ENCODE results near the gene DGKQ. TPM values are rescaled to one million over a fixed set of nuclear protein-coding genes. Genes with fewer than 3 reads are reported as not detected.
A peak's percentile ranks its signal among the peaks of the same experiment; 100 is the strongest.

The DGKQ gene
- total and polyA plus RNA-seq, 2 donors (not counting 3 experiments of a cell fraction or from before 2014, with no cell fraction given): 15.8 to 20.2 TPM

- Histone ChIP-seq H2AFZ (ENCODE audit: low read depth, low read length) (no peak overlapping the region), H3K79me2 (ENCODE audit: control insufficient read depth, insufficient read depth, low read length) (peaks cover 3% of the 10 kb centered on the region), H3K27me3 (ENCODE audit: control insufficient read depth in 2 of 2, insufficient read depth in 2 of 2, low read length in 2 of 2) (peaks cover 13 to 16% of the 10 kb centered on the region in 2 experiments), H3K9me1 (replicated peaks; ENCODE audit: control insufficient read depth, extremely low read depth, insufficient read depth, low read length) (no peaks in the 10 kb centered on the region), H3K9ac (replicated peaks; ENCODE audit: extremely low read depth, insufficient read depth, low read length) (no peak overlapping the region), H4K20me1 (replicated peaks; ENCODE audit: control insufficient read depth, extremely low read depth, insufficient read depth, low read length) (no peaks in the 10 kb centered on the region), H3K4me1 (ENCODE audit: control insufficient read depth, extremely low read depth, insufficient read depth, low read length) (peaks cover 9% of the 10 kb centered on the region), H3K4me3 (replicated peaks in 1 of 3; ENCODE audit: insufficient read depth in 1 of 3, low read depth in 1 of 3, low read length in 3 of 3) (peak overlapping the region in 1 of 3 experiments; percentile 66), H3K27ac (ENCODE audit: insufficient read depth, low read depth, low read length) (no peak overlapping the region), H3K9me3 (replicated peaks; ENCODE audit: control insufficient read depth, insufficient read depth, low read length) (no peaks in the 10 kb centered on the region), H3K36me3 (ENCODE audit: control insufficient read depth in 2 of 2, extremely low read depth in 1 of 2, insufficient read depth in 2 of 2, low read length in 2 of 2) (peaks cover 0 to 2% of the 10 kb centered on the region in 2 experiments), H3K4me2 (ENCODE audit: insufficient read depth, low read length) (no peak overlapping the region)
- dilution Hi-C loops (cut with MboI; ENCODE audit: extremely low pct_ligation_motif_present, low sequenced_read_pairs) (no loop called here), intact Hi-C loops (cut with micrococcal nuclease) (loop anchor here (1.0 kb wide), 1 partner anchor 32 kb away; no protein-coding TSS in a partner anchor)
- CTCF ChIA-PET: no interaction called here
- no peak for TF ChIP-seq POLR2AphosphoS5 (IDR thresholded peaks at IDR 0.05; ENCODE audit: insufficient read depth, low read depth, low read length)
- TF ChIP-seq MYC (IDR thresholded peaks at IDR 0.05; ENCODE audit: low read depth, low read length): no peak
- no peak for TF ChIP-seq POLR2A (IDR thresholded peaks at IDR 0.05; ENCODE audit: low read depth, low read length)
- TF ChIP-seq MAX (IDR thresholded peaks at IDR 0.05; ENCODE audit: insufficient read depth, insufficient read length): no peak
- TF ChIP-seq GATA2 (IDR thresholded peaks at IDR 0.05; ENCODE audit: insufficient read depth, insufficient read length, low read depth, low read length): no peak
- TF ChIP-seq JUN (IDR thresholded peaks at IDR 0.05; ENCODE audit: borderline replicate concordance, insufficient read depth, insufficient read length, low read depth): no peak
- TF ChIP-seq EZH2 (IDR thresholded peaks at IDR 0.05; ENCODE audit: borderline replicate concordance, low read depth, low read length, severe bottlenecking): no peak
- TF ChIP-seq CTCF (IDR thresholded peaks at IDR 0.05; ENCODE audit: extremely low read depth in 1 of 2, insufficient read depth in 1 of 2, low read depth in 1 of 2, low read length in 2 of 2): no peak
- no peak for TF ChIP-seq FOS (IDR thresholded peaks at IDR 0.05; ENCODE audit: borderline replicate concordance, insufficient read depth, low read length)
- BruUV-seq (replicated peaks): no TSS peak
- DNase-seq (ENCODE audit: low read depth, low spot score) (no peak), FAIRE-seq (no peak)
- POLR2A ChIA-PET: no interaction called here
Measured at GRCh38 chr4:1011666-1012033, 38.3 kb upstream of the DGKQ start.

All from endothelial cell of umbilical vein (primary cell).